Heart right ventricle (tissue), 16 donors: ENCODE data around the gene PRDM16. TPM values are rescaled to one million over a fixed set of nuclear protein-coding genes. Genes with fewer than 3 reads are reported as not detected.

Experiments
- ATAC-seq, 8 donors: fragments of 200-7000 bp; cut with Tn5 transposase; one replicate each; pipeline ENCODE4 v1.9.1; 2020; ENCODE audit warnings: mild to moderate bottlenecking in 8 of 8, moderate library complexity in 8 of 8, moderate number of reproducible peaks in 1 of 8
- DNase-seq, 2 donors: peaks; one replicate each; pipeline ENCODE4 v3.0.0-alpha.2; 2020
- H3K27ac ChIP-seq, 10 donors: fragments of 200-600 bp; sonication (generic) in 2 of 10; one replicate each; pipeline versions ENCODE4 v1.5.0 to v1.8.0; 2020 to 2022; ENCODE audit warnings: mild to moderate bottlenecking in 3 of 10
- H3K27me3 ChIP-seq, 7 donors: fragments of 200-600 bp; one replicate each; pipeline ENCODE4 v1.8.0; 2021 to 2022; ENCODE audit warnings: mild to moderate bottlenecking in 2 of 7
- H3K36me3 ChIP-seq, 9 donors: fragments of 200-600 bp; sonication (generic) in 1 of 9; one replicate each; pipeline versions ENCODE4 v1.5.0 to v1.8.0; 2020 to 2022; ENCODE audit warnings: mild to moderate bottlenecking in 2 of 9
- H3K4me1 ChIP-seq, 9 donors: fragments of 200-600 bp; sonication (generic) in 1 of 9; one replicate each; pipeline versions ENCODE4 v1.5.0 to v1.8.0; 2020 to 2022; ENCODE audit warnings: mild to moderate bottlenecking in 4 of 9
- H3K4me3 ChIP-seq, 10 donors: fragments of 200-600 bp; sonication (generic) in 2 of 10; one replicate each; pipeline versions ENCODE4 v1.5.0 to v1.8.0; 2020 to 2022; ENCODE audit warnings: mild to moderate bottlenecking in 7 of 10, moderate library complexity in 2 of 10
- H3K9me3 ChIP-seq, 11 donors: fragments of 200-600 bp in 10 of 11; sonication (generic) in 2 of 11; one replicate each; pipeline versions ENCODE4 v1.5.0 to v1.8.0; 2013 to 2022; ENCODE audit warnings: mild to moderate bottlenecking in 2 of 11, control low read depth in 1 of 11, moderate library complexity in 1 of 11
- CTCF ChIP-seq, 9 donors: fragments of 200-600 bp; sonication (generic) in 2 of 9; IDR thresholded peaks; one replicate each; pipeline versions ENCODE4 v1.5.0 to v1.8.0; 2021 to 2022; ENCODE audit warnings: antibody characterized with exemption in 9 of 9, mild to moderate bottlenecking in 5 of 9, moderate library complexity in 1 of 9
- WGBS, 2 donors: extraction: QIAGEN DNeasy Blood & Tissue Kit; methylation state at CpG; one replicate each; pipeline ENCODE4 v1.1.7; 2013; ENCODE audit warnings: inconsistent platforms in 1 of 2; 5-methylcytosine and 5-hydroxymethylcytosine counted together
- intact Hi-C, 10 donors: fragments of 100-400 bp; cut with DNase I; formaldehyde crosslinking; loops; one replicate each; pipeline versions ENCODE4 v1.11.1 to v1.14.2; 2022
- polyA plus RNA-seq, 2 donors: library from polyadenylated mRNA; stranded (reverse); fragments of 200-250 nt; gene quantifications; one replicate each; pipeline ENCODE4 v1.2.3, GENCODE V29; 2013
- total RNA-seq, 10 donors: library from RNA; stranded (reverse); fragmentation: NEBNext Ultra II Directional in 3 of 10; extraction: Animal tissue kit (Norgen Biotek cat#: 25700) in 3 of 10; gene quantifications; one replicate each; pipeline versions ENCODE4 v1.2.1 to v1.2.4, GENCODE V29; 2021 to 2023
- donor health status: Arrhythmogenic right ventricular cardiomyopathy.
- donor health status: ischemic (EF 13 %, LVEDD 7.1; RV severe dilation, severe dysfunction).
- donor health status: healthy with polysubstance abuse.
- donor health status: DM: no; HTN: yes; CAD: no.
- donor health status: DM: no; HTN: no; CAD: no.
- donor health status: ischemic (EF 25% LVEDD 6.9; RV normal size, moderate dysfunction).
- donor health status: ischemic (EF 25% LVEDD 5.7; RV mildly dilated, moderate dysfunction).
- donor health status: healthy.
- donor health status: DM: yes; HTN: yes; CAD: no.
- donor health status: Ischemic cardiomyopathy.
- donor health status: ischemic (EF 35%, LVEDD 5.7; RV mildly dilated, moderate dysfunction).
- donor health status: nonischemic (EF 11% LVEDD 7.7; RV severe dilation, severe dysfunction).
- donor health status: DM: yes; HTN: yes; CAD: no.
- donor health status: PGD.
- donor health status: ischemic (EF 29% LVEDD 5.4; RV normal size, mild dysfunction).
- donor health status: nonischemic (EF 23%, LVEDD 6.1; RV moderate dilation, normal function).

Gene PRDM16
- total and polyA plus RNA-seq, 12 donors: 4.1 to 25.9 (median 14.8) TPM

GRCh38 chr1:3233551-3233950 is 164.5 kb downstream of the PRDM16 start:
- Histone ChIP-seq H3K9me3 (no peaks in the 10 kb centered on the region), H3K27me3 (peaks cover 0 to 10% (median 0%) of the 10 kb centered on the region in 7 donors), H3K4me3 (no peak overlapping the region), H3K36me3 (no peaks in the 10 kb centered on the region), H3K27ac (no peak overlapping the region), H3K4me1 (peaks cover 0 to 6% (median 0%) of the 10 kb centered on the region in 9 donors)
- 89 to 95% methylated on average over 8 of the region's 8 CpGs for WGBS, 2 donors
- intact Hi-C loops: no loop called here
- ATAC-seq (no peak), DNase-seq (no peak)
- TF ChIP-seq CTCF (IDR thresholded peaks at IDR 0.05): no peak

- intact Hi-C loops: no loop called here
- TF ChIP-seq CTCF (IDR thresholded peaks at IDR 0.05): no peak
- no peak for ATAC-seq
- DNase-seq: no peak
- Histone ChIP-seq H3K36me3 (no peaks in the 10 kb centered on the region), H3K27ac (no peak overlapping the region), H3K27me3 (peaks cover 0 to 10% (median 0%) of the 10 kb centered on the region in 7 donors), H3K9me3 (peaks cover 0 to 6% (median 0%) of the 10 kb centered on the region in 11 donors), H3K4me1 (peaks cover 0 to 5% (median 0%) of the 10 kb centered on the region in 9 donors), H3K4me3 (no peak overlapping the region)
- WGBS, 2 donors: 88% methylated on average over 15 of the region's 15 CpGs
Observed at GRCh38 chr1:3234281-3234680, 165.3 kb downstream of the PRDM16 start.

GRCh38 chr1:3234956-3235355 is 166.0 kb downstream of the PRDM16 start:
- ATAC-seq (no peak), DNase-seq (no peak)
- H3K27me3 ChIP-seq: peaks cover 0 to 10% (median 0%) of the 10 kb centered on the region in 7 donors
- 80 to 91% methylated on average over 14 of the region's 14 CpGs for WGBS, 2 donors
- H3K4me1 ChIP-seq: peaks cover 0 to 5% (median 0%) of the 10 kb centered on the region in 9 donors
- no peak for TF ChIP-seq CTCF (IDR thresholded peaks at IDR 0.05)
- H3K27ac ChIP-seq: no peak overlapping the region
- peaks cover 0 to 6% (median 0%) of the 10 kb centered on the region in 11 donors for H3K9me3 ChIP-seq
- intact Hi-C loops: no loop called here
- H3K4me3 ChIP-seq: no peak overlapping the region
- H3K36me3 ChIP-seq: no peaks in the 10 kb centered on the region

GRCh38 chr1:3235496-3235895 is 166.5 kb downstream of the PRDM16 start:
- whole genome bisulfite sequencing, 2 donors: 86 to 93% methylated on average over 15 of the region's 15 CpGs
- intact Hi-C loops: no loop called here
- Histone ChIP-seq H3K27ac (no peak overlapping the region), H3K4me3 (no peak overlapping the region), H3K4me1 (peaks cover 0 to 5% (median 0%) of the 10 kb centered on the region in 9 donors), H3K27me3 (peaks cover 0 to 5% (median 0%) of the 10 kb centered on the region in 7 donors), H3K9me3 (peaks cover 0 to 6% (median 0%) of the 10 kb centered on the region in 11 donors), H3K36me3 (no peaks in the 10 kb centered on the region)
- DNase-seq (no peak), ATAC-seq (no peak)
- no peak for TF ChIP-seq CTCF (IDR thresholded peaks at IDR 0.05)
